ENCODE results near the gene AATF.

GRCh38 chr17:37016780-37017179 lies 68.0 kb downstream of the AATF start:
- TF ChIP-seq, protein P1, sequence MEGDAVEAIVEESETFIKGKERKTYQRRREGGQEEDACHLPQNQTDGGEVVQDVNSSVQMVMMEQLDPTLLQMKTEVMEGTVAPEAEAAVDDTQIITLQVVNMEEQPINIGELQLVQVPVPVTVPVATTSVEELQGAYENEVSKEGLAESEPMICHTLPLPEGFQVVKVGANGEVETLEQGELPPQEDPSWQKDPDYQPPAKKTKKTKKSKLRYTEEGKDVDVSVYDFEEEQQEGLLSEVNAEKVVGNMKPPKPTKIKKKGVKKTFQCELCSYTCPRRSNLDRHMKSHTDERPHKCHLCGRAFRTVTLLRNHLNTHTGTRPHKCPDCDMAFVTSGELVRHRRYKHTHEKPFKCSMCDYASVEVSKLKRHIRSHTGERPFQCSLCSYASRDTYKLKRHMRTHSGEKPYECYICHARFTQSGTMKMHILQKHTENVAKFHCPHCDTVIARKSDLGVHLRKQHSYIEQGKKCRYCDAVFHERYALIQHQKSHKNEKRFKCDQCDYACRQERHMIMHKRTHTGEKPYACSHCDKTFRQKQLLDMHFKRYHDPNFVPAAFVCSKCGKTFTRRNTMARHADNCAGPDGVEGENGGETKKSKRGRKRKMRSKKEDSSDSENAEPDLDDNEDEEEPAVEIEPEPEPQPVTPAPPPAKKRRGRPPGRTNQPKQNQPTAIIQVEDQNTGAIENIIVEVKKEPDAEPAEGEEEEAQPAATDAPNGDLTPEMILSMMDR (IDR thresholded peaks at IDR 0.05; ENCODE audit: low read length): no peak
- no peak for TF ChIP-seq EZH2 (IDR thresholded peaks at IDR 0.05; ENCODE audit: borderline replicate concordance, low read length)
